B cell (primary cell): ENCODE measurements around the gene ARPP21.

ENCODE experiments used
- EZH2 ChIP-seq: IDR thresholded peaks from 2 replicates; pipeline ENCODE4 v1.6.1; 2012; ENCODE audit warnings: borderline replicate concordance, low read depth, mild to moderate bottlenecking, moderate library complexity, low read length; ENCODE audit not compliant: insufficient read depth, poor library complexity, severe bottlenecking
- TF ChIP-seq, protein P1 (sequence below): fragments of 200-600 bp; IDR thresholded peaks from one replicate; pipeline ENCODE4 v1.8.0; 2022; ENCODE audit warnings: antibody characterized with exemption, mild to moderate bottlenecking

DNA sequence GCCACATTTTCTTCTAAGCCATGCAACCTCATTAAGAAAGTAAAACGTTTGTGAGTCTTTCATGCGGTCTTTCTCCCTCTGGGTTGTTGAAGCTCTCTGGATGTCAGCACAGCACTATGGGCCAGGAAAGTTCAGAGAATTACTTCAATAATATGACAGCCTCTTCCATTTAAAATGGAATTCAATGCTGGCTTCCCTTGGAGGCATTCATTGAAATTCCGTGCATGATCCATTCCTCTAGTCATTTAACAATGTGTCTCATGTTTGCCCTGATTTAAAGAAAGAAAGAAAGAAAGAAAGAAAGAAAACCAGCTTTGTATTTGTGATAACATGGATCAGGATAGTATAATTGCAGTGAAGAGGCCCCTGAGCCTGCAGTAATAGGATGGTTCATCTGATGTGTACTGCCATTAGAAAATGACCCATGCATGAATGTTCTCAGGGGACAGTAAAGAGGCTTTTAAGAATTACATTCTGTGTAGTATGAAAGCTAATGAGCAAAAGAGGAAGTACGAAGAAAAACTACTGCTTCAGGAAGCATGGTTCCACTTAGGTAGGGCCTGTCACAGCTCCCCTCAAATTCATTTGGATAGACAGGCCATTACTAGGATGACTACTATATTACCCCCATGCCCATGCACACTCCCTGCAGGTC lies 146.0 kb downstream of the ARPP21 start:
- TF ChIP-seq, protein P1, sequence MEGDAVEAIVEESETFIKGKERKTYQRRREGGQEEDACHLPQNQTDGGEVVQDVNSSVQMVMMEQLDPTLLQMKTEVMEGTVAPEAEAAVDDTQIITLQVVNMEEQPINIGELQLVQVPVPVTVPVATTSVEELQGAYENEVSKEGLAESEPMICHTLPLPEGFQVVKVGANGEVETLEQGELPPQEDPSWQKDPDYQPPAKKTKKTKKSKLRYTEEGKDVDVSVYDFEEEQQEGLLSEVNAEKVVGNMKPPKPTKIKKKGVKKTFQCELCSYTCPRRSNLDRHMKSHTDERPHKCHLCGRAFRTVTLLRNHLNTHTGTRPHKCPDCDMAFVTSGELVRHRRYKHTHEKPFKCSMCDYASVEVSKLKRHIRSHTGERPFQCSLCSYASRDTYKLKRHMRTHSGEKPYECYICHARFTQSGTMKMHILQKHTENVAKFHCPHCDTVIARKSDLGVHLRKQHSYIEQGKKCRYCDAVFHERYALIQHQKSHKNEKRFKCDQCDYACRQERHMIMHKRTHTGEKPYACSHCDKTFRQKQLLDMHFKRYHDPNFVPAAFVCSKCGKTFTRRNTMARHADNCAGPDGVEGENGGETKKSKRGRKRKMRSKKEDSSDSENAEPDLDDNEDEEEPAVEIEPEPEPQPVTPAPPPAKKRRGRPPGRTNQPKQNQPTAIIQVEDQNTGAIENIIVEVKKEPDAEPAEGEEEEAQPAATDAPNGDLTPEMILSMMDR = no peak
- TF ChIP-seq EZH2 = no peak
